ENCODE results near the gene PRDX3.
"Not testable (repeated sequence)": the region's sequence is repeated elsewhere in the genome, so short reads cannot be mapped to it uniquely, and the experiment has no call there.

The PRDX3 gene

DNA sequence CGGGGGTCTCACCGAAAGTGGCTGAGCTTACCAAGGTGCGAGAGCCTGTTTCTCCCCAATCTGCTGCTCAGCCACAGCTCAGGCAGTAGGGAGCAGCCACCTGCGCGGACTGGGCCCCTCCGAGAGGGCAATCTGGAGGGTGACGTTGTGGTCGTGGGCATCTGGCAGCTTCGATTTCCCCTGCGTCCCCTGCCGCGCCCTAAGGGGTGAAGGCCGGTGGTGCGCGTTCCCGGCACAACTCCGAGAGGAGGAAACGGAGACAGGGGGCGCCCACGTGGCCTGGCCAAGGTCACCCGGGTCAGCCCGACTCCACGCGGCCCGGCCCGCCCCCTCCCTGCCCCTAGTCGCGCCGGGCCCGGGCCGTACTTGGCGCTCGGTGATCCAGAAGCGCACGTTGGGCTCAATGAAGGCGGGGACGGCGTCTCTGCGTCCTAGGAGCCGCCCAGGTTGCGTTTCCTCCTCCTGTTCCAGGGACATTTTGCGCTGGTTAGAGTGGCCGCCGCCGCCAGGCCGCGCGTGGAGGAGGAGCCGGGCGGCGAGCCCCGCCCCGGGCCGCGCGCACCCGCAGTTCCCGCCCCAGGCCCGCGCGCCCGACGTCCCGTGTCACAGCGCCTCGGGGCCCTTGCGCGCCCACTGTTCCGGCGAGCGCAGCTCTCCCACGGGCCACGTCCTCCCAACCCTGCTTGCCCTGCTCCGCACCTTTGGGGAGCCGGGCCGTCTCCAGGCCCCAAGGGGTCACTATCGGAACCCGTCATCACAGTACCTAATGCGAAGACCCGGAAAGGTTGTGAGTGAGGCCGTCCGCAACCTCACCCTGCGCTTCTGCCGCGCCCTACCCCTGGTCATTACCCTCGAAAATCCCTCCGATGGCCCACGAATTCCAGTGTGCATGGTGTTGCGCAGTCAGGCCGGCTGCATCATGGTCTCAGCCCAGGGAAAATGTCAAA, 13.2 kb downstream of the PRDX3 start, which contains the start of gene SFXN4:
Gene SFXN4 (minus strand): TSS at position 544 of the 947 bp plus-strand sequence. CDS start 67 bp downstream, at position 477.
- in situ Hi-C loops (cut with MboI; ENCODE audit: low sequenced_read_pairs) = no loop called here

DNA sequence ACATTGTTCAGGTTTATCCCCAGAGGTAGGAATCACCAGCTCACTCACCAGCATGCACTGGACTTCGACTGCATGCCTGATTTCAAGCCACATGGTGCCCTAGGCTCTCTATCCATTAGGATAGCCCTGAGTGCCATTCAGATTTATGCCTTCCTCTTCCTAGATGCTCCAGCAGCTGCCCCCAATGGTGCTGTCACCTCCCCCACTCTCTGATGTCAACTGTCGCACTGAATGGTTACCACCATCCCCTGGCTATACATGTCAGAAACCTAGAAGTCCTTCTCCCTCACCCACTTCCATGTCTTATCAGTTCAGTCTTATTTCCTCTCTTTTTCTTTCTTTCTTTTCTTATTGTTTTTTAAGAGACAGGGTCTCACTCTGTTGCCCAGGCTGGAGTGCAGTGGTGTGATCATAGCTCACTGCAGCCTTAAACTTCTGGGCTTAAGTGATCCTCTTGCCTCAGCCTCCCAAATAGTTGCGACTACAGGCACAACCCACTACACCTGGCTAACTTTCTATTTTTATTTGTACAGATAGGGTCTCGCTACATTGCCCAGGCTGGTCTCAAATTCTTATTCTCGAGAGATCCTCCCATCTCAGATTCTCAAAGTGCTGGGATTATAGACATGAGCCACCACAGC, 16.0 kb downstream of the PRDX3 start:
- in situ Hi-C loops (cut with MboI; ENCODE audit: low sequenced_read_pairs) = no loop called here

DNA sequence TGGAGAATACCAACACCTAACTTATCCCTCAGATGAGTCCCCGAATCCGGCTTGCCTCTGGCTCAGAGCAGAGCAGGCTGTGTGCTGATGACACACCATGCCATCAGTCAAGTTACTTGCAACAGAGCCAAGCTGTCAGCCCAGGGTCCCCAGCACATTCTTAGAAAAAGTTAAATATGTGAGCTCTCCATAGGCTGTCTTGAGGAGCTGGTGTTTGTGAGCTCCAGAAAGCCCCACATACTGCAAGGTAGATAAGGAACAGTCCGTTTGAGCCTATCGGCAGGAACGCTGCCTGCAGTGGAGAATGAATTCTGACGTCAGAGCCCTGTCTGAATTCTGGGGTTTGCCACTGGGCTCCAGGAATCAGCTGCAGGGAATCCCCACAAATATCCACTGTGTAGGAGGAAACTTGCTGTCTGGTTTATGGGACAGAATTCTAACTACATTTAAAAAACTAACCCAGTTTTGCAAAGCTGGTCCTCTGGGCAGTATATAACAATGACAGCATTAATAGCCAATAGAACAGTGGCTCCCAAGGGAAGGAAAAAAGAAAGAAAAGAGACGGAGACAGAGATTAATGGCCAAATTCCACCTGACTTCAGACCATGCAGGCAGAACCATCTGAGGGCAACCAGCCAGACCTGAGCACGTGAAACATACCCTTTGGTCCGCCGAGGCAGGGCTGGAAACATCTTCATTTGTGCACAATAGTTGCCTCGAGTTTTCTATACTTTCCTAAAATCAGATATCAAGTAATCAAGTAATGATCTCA, 16.7 kb downstream of the PRDX3 start:
- in situ Hi-C loops (cut with MboI; ENCODE audit: low sequenced_read_pairs) = no loop called here

DNA sequence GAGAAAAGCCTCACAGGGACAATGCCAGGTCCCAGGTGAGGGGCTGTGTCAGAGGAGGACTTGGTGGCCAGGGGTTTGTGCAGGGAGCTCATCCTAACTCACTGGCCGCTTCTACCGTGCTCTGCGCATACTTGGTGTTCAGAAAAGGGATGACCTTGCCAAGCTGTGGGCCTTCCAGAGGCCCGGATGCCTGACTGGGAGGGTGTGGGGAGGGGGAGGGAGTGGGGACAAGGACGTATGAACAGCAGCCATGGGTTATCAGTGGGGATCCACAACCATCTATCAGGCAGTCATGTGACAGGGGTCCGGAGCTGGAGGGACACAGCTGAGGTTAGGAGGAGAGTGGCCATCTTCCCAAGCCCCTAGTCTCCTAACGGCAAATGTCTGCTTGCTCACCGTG, 19.3 kb downstream of the PRDX3 start:
- in situ Hi-C loops (cut with MboI; ENCODE audit: low sequenced_read_pairs) = no loop called here

DNA sequence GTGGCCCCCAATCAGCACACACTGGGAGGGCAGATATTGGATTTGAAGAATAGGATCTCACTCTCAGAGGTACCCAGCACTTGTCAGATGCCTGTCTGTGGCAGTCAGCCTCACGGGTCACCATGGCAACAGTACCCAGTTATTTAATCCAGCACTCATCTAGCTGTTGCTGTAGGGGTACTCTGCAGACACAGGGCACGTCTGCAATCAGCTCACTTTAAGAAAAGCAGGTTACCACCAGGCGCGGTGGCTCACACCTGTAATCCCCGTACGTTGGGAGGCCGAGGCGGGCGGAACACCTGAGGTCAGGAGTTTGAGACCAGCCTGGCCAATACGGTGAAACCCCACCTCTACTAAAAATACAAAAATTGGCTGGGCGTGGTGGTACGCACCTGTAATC, 25.0 kb downstream of the PRDX3 start:
- in situ Hi-C loops (cut with MboI; ENCODE audit: low sequenced_read_pairs) = no loop called here

DNA sequence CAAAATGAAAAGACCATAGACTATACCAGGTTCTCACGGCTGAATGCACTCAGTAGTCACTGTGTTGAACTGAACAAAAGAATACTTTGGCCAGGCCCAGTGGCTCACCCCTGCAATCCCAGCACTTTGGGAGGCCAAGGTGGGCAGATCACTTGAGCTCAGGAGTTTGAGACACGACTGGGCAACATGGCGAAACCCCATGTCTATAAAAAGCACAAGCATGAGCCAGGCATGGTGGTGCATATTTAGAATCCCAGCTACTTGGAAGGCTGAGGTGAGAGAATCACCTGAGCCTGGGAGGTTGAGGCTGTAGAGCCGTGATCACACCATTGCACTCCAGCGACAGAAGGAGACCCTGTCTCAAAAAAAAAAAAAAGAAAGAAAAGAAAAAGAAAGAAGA, 25.6 kb downstream of the PRDX3 start:
- in situ Hi-C loops (cut with MboI; ENCODE audit: low sequenced_read_pairs) = no loop called here

DNA sequence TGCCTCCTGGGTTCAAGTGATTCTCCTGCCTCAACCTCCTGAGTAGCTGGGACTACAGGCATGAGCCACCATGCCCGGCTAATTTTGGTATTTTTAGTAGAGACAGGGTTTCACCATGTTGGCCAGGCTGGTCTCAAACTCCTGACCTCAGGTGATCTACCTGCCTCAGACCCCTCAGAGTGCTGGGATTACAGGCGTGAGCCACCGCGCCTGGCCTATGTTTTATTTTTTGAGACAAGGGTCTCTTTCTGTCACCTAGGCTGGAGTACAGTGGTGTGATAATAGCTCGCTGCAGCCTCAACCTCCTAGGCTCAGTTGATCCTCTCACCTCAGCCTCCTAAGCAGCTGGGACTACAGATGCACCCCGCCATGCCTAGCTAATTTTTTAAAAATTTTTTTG, 27.0 kb downstream of the PRDX3 start:
- in situ Hi-C loops (cut with MboI; ENCODE audit: low sequenced_read_pairs) = not testable (repeated sequence)

DNA sequence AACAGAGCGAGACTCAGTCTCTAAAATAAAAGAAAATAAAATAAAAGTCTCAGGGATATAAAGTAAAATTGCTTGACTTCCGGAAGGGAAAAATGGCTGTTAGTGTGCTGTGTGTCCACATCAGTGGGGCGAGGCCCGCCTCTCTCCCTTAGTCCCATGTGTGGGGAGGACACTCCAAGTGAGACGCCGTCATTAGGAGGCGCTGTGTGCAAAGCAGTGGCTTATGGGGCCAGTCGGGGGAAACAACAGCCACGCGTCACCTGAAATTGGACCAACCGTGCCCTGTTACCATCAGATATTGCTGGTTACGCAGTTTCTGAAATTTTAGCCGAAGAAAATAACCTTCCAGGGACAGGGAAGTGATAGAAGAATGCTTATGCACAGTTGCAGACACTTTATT, 28.9 kb downstream of the PRDX3 start:
- in situ Hi-C loops (cut with MboI; ENCODE audit: low sequenced_read_pairs) = no loop called here

DNA sequence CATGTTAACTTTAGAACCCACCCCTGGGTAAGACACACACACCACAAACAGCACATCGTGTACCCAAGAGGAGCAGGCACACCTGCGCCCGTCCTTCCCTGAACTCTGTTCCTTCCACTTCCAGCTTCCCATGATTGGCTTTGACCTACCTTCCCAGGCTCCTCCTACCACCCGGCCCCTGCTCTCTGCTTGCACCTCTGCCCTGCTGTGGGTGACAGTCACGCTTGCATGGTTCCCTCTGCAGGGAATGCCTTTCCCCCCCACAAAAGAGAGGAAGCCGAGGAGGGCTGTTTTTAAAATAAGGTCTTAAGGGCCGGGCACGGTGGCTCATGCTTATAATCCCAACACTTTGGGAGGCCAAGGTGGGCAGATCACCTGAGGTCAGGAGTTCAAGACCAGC, 29.5 kb downstream of the PRDX3 start:
- in situ Hi-C loops (cut with MboI; ENCODE audit: low sequenced_read_pairs) = no loop called here

DNA sequence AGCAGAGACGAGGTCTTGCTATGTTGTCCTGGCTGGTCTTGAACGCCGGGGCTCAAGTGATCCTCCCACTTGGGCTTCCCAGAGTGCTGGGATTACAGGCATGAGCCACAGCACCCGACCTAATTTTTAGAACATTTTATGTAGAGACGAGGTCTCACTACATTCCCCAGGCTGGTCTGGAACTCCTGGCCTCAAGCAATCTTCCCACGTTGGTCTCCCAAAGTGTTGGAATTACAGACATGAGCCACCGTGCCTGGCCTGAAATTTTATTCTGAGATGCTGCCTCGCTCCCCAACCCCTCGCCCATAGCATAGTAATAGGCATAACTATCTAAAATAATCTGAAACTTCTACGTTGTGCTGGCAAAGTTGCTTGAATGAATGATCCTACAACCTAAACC, 35.0 kb downstream of the PRDX3 start:
- in situ Hi-C loops (cut with MboI; ENCODE audit: low sequenced_read_pairs) = no loop called here

DNA sequence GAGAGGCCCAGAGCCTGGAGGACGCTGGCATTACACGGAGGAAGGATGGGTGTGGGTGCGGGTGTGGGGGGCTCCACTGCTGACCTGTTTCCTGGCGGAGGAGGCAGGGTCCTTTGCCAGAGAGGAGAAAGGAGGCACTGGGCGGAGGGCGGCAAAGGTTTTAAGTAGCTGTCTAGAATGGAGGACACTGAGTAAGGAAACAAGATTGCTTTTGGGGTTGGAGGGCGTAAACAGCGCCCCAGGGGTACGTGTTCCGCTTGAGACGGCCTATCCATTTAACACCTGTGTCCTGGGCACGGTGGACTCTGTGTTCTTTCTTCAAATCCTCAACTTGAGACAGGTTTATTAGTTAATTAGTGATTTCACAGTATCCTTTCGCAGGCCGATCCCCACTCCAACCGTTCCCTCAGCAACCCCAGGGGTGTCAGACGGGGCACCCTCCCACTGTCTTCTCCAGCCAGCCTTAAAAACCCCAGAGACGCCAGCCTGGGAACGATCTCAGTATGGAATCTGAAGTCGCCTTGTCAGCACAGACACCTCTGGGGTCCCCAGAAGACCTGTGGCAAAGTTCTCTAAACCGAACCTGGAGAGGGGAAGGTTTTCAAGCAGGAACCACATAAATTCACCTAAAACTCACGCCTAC, 37.9 kb downstream of the PRDX3 start:
- in situ Hi-C loops (cut with MboI; ENCODE audit: low sequenced_read_pairs) = no loop called here

DNA sequence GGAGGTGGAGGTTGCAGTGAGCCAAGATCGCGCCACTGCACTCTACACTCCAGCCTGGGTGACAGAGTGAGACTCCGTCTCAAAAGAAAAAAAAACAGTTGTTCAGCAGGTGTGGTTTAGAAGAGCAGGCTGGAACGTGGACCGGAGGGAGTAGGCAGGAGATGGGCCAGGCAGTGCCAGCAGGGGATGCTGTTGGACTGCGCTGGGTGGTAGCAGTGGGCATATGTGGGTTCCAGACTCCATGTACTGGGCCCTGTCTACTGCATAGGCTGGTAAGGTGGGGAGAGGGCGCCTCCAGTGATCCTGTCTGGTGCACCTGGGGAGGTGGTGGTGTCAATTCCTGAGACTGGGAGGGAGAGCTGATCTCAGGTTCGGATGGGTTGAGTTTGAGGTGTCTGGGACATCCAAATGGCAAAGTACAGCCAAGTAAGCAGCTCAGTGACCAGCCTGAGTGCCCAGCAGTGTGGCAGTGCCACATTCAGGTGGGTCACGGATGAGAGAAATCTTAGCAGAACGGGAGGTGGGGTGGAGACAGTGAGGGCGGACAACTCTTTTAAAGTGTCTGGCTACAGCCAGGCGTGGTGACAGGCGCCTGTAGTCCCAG, 39.0 kb downstream of the PRDX3 start:
- in situ Hi-C loops (cut with MboI; ENCODE audit: low sequenced_read_pairs) = no loop called here

DNA sequence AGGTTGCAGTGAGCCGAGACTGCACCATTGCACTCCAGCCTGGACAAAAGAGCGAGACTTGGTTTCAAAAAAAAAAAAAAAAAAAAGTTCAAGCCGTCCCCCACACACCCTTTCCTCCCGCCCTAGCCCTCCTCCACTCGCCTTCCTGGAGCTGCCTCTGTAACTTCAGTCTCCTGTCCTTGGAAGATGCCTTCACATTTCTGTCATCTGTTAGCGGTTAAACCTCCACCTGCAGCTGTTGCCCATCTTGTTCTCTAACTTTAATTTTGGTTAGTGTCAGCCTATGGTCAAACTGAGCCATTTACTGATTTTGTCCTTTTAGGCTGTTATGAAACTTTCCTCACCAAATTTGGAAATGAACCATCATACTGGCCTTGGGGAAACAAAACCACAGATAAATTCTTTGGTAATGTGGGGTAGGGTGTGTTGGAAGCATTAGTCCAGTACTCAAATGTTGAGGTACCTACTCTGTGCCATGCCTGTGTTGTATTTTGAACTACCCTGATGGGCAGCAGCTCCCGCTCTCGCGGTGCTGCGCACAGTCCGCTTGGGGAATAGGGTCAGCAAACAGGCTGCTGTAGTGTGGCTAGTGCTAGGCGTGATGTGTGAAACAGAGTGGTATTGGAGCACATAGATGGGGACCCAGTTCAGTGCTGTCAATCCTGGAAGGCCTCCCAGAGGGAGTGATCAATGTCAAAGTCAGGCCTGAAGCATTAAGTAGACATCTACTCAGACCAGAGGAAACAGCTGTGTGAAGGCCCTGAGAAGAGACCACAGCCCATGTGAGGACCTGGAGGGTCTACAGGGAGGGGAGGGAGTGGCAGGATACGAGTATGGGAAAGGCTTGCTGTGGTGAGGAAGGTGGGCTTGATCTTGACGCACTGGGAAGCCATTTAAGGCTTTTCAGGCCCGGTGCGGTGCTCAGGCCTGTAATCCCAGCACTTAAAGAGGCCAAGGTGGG, 40.0 kb downstream of the PRDX3 start:
- in situ Hi-C loops (cut with MboI; ENCODE audit: low sequenced_read_pairs) = no loop called here

DNA sequence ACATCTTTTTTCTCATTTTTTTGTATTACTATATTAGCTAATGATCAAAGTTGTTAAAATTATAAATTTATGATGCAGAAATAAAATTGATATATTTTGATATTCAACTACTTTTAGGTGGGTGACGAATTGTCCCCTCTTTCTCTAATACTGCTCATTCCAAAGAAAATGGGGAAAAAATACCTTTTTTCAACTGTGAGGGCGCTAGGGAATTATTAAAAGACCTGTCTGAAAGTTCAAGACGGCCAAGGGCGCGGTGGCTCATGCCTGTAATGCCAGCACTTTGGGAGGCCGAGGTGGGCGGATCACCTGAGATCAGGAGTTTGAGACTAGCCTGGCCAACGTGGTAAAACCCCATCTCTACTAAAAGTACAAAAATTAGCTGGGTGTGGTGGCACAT, 40.7 kb downstream of the PRDX3 start:
- in situ Hi-C loops (cut with MboI; ENCODE audit: low sequenced_read_pairs) = not testable (repeated sequence)

DNA sequence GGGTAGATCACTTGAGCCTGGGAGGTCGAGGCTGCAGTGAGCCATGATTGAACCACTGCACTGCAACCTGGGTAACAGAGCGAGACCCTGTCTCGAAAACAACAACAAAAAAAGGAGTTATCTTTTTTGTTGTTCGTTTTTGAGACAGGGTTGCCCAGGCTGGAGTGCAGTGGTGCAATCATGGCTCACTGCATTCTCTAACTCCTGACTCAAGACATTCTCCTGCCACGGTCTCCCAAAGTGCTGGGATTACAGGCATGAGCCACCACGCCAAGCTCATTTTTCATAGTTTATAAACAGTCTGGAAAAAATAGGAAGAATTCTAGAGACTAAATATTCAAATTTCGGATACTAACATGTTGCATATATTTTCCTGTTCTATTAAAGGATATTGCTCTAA, 42.5 kb downstream of the PRDX3 start:
- in situ Hi-C loops (cut with MboI; ENCODE audit: low sequenced_read_pairs) = no loop called here

DNA sequence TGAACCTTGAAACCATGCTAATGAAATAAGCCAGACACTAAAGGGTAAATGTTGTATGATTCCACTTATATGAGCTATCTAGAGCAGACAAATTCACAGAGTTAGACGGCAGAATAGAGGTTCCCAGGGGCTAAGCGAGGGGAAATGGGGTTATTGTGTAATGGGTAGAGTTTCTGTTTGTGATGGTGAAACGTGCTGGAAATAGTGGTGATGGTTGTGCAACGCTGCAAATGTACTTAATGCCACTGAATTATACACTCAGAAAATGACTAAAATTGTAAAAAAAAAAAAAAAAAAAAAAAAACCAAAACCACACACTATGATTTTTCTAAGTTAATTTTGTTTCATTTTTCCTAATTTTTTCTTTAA, 43.1 kb downstream of the PRDX3 start:
- in situ Hi-C loops (cut with MboI; ENCODE audit: low sequenced_read_pairs) = no loop called here

DNA sequence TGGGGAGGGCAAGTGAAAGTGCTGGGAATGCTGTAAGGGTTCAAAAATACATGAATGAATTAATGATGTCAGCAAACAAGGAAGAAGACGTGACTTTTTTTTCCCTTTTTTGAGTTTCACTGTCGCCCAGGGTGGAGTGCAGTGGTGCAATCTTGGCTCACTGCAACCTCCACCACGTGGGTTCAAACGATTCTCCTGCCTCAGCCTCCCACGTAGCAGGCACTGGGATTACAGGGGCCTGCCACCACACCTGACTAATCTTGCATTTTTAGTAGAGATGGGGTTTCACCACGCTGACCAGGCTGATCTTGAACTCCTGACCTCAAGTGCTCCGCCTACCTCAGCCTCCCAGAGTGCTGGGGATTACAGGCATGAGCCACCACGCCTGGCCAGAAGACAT, 44.7 kb downstream of the PRDX3 start:
- in situ Hi-C loops (cut with MboI; ENCODE audit: low sequenced_read_pairs) = no loop called here

DNA sequence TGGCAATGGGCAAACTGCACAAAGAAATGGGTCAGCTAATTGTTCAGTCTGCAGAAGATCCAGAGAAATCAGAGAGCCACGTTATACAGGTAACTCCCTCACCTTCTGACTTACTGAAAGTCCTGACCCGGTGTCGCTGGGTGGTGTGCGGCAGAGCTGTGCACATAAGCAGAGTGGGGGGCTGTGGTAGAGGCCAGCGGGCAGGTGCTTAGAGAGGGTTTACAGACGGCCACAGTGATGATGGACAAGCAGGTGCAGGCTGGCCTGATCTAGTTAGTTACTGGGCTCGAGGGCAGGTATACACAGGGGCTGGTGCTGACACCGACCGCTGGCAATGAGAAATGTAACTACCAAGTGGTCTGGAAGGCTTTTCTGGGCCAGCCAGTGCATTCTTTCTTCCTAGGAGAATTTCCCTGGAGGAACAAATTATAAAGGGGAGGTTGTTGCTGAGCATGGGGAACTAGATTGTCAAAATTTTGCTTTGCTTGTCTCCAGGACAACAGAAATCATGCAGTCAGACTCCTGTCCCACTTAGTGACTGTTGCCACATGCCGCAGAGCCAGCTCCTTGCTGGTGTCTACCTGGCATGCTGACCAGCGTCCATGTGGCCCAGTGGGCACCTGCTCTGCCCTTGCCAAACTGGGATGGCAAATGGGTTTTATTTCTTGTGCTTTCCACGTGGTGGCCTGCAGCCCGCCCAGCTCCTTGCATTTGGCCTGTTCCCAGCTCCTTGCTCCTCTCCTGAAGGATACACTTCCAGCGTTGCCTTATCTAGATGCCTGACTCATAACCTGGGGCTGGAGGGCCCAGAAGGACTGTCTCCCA, 45.9 kb downstream of the PRDX3 start:
- in situ Hi-C loops (cut with MboI; ENCODE audit: low sequenced_read_pairs) = no loop called here
